HG03025 (cell line): ENCODE data around the gene MCC.

Experiments used
- ATAC-seq: cut with Tn5 transposase; IDR thresholded peaks from one replicate; pipeline ENCODE4 v1.9.1; 2021; ENCODE audit warnings: mild to moderate bottlenecking, moderate library complexity; ENCODE audit not compliant: unreplicated experiment, low FRiP score

Gene MCC

GRCh38 chr5:113330533-113331208 lies 157.6 kb downstream of the MCC start:
- no peak for ATAC-seq

- no peak for ATAC-seq
Measured at GRCh38 chr5:113329981-113330380, 158.3 kb downstream of the MCC start.

GRCh38 chr5:113325054-113325453 lies 163.2 kb downstream of the MCC start:
- ATAC-seq = no peak

- ATAC-seq = no peak
Measured at GRCh38 chr5:113321276-113321675, 167.0 kb downstream of the MCC start.

GRCh38 chr5:113320273-113320780 lies 167.9 kb downstream of the MCC start:
- no peak for ATAC-seq

- ATAC-seq = no peak
Measured at GRCh38 chr5:113319256-113320053, 168.8 kb downstream of the MCC start.

GRCh38 chr5:113317636-113318035 lies 170.6 kb downstream of the MCC start:
- ATAC-seq = no peak

GRCh38 chr5:113311301-113311700 lies 177.0 kb downstream of the MCC start:
- ATAC-seq = no peak

GRCh38 chr5:113302120-113302519 lies 186.1 kb downstream of the MCC start:
- no peak for ATAC-seq

- ATAC-seq = no peak
Measured at GRCh38 chr5:113299591-113299990, 188.7 kb downstream of the MCC start.

GRCh38 chr5:113296676-113297075 lies 191.6 kb downstream of the MCC start:
- no peak for ATAC-seq

- ATAC-seq = no peak
Measured at GRCh38 chr5:113295111-113295539, 193.1 kb downstream of the MCC start.

- ATAC-seq = peak; percentile 96
Measured at GRCh38 chr5:113294311-113295110, 193.7 kb downstream of the MCC start.

- peak; percentile 35 for ATAC-seq
Measured at GRCh38 chr5:113293975-113294310, 194.3 kb downstream of the MCC start.

GRCh38 chr5:113293068-113293974 lies 194.9 kb downstream of the MCC start:
- ATAC-seq = no peak

- no peak for ATAC-seq
Measured at GRCh38 chr5:113292462-113292861, 195.8 kb downstream of the MCC start.

GRCh38 chr5:113283558-113283957 lies 204.7 kb downstream of the MCC start:
- ATAC-seq = no peak

- ATAC-seq = no peak
Measured at GRCh38 chr5:113282472-113282871, 205.8 kb downstream of the MCC start.

GRCh38 chr5:113281194-113281593 lies 207.1 kb downstream of the MCC start:
- ATAC-seq = no peak

GRCh38 chr5:113280541-113280940 lies 207.7 kb downstream of the MCC start:
- ATAC-seq = no peak
